HG02798 (cell line): Measurements from ENCODE around the gene MED23.
A peak's percentile ranks its signal among the peaks of the same experiment; 100 is the strongest.
"Not testable (repeated sequence)": the region's sequence is repeated elsewhere in the genome, so short reads cannot be mapped to it uniquely, and the experiment has no call there.

ENCODE experiments used
- ATAC-seq: cut with Tn5 transposase; IDR thresholded peaks from one replicate; pipeline ENCODE4 v1.9.1; 2021; ENCODE audit warnings: mild to moderate bottlenecking; ENCODE audit not compliant: unreplicated experiment, poor library complexity

Gene MED23

DNA sequence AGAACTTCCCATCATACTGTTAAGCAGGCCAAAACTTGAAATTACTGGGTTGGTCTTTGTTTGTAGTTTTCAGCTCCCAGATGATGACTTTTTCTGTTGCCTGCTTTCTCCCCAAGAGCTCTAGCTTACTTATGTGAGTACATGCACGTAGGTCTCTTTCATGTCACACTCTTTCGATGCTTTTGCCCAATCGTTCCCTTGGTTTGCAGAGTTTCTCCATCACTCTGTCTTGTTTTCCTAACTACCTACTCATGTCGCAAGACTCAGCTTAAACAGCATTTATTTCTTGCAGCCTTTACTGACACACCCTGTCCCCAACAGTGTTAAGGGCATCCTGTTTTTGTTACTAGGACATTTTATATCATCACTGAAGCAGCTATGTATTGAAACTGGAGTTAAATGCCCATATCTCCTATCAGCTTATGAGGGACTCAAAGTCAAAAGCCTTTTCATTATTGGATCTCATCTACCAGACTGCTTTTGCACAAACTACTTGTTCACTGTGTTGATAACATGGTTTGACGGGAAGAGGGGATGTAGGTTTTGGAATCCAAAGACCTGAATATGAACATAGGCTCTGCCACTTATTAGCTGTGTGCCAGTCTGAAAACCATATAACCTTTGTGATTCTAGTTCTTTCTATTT is 52.1 kb downstream of the MED23 start:
- ATAC-seq = no peak

DNA sequence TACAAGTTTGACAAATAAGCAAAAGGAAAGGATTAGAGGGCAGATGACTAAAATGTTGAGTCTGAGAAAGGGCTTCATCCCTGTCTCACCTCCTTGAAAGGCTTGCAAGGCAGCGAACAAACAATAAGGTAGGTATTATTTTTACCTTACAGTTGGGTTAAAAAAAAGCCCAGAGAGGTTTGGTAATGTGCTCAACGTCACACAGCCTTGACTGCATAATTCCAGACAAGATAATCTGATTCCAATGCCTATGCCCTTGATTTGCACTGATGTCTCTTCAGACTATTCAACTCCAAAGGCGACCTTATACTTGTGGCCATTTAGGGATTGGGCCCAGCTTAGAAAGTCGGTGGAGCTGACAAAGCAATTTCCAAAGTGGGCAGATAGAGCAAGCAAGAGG is 53.4 kb downstream of the MED23 start:
- ATAC-seq = no peak

DNA sequence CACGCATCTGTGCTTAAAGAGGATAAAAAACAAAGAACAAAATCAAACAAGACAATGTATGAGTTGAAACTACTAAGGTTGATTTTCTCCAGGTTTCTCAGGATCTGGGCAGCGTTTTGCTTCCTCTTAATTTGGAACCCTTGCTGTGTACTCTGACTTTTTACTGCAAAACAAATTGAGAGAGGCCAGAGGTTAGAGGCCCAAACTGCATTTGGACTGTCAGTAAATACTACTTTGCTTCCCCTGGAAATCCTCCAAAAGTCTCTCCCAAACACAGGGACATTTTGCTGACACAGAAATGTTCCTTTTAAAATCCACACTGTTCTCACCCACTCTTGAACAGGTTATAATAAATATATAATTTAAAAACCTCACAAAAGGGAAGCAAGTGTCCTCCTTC is 53.9 kb downstream of the MED23 start:
- no peak for ATAC-seq

DNA sequence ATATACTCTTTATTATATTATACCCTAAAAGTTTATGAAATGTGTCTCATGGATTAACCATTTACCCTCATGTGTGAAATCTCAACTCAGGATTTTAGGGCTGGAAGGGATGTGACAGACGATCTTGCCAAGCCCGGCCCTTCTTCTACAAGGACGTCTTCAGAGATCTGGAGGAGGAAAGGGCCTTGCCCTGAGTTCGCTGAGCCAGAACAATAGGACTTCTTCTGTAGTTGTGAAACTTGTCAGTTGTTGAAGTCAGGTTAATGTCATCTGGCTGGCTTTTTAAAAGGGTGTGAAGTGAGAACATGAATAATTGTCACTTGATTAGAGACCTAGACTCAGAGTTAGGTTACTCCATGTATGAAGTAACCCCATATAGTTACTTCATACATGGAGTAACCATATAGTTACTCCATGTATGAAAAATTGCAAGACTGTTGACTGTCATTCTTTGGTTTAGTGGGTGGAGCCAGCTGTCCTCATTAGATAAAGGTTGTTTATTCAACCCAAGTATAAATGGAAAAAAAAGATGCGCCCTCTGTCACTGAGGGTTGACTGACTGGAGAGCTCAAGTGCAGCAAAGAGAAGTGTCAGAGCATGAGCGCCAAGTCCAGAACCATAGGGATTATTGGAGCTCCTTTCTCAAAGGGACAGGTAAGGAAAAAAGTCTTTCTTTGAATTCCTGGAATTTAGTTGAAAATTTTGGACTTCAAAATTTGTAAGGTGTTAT is 55.2 kb downstream of the MED23 start, which contains the start of gene ARG1:
TSS of gene ARG1 (plus strand) at position 541 of the 730 bp plus-strand sequence. CDS start at position 598, 57 bp downstream.
- no peak for ATAC-seq

DNA sequence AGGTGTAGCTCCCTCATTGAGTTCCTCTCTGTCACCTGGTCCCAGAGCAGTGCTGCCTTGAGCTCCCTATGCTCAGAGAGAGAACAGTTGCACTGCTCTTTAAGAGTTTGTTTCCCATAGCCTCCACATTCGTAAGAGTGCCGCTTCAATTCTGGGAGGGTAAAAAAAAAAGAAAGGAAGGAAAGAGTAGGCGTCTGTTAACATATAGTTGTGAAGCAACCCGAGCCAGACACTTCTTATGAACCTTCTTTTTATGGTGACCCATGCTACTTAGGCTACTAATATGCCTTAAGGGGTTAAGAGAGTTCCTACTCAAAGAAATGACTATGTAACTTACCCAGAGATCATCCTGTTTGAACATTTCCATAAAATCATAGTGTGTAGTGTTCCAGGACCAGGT is 59.3 kb downstream of the MED23 start:
- no peak for ATAC-seq

DNA sequence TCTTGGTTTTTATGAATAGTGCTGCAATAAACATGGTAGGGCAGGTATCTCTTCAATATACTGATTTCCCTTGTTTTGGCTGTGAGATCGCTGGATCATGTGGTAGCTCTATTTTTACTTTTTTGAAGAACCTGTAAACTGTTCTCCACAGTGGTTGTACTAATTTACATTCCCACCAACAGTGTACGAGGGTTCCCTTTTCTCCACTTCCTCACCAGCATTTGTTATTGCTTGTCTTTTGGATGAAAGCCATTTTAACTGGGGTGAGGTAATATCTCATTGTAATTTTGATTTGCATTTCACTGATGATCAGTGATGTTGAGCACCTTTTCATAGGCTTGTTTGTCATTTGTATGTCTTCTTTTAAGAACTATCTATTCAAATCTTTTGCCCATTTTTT is 63.0 kb downstream of the MED23 start:
- no peak for ATAC-seq

DNA sequence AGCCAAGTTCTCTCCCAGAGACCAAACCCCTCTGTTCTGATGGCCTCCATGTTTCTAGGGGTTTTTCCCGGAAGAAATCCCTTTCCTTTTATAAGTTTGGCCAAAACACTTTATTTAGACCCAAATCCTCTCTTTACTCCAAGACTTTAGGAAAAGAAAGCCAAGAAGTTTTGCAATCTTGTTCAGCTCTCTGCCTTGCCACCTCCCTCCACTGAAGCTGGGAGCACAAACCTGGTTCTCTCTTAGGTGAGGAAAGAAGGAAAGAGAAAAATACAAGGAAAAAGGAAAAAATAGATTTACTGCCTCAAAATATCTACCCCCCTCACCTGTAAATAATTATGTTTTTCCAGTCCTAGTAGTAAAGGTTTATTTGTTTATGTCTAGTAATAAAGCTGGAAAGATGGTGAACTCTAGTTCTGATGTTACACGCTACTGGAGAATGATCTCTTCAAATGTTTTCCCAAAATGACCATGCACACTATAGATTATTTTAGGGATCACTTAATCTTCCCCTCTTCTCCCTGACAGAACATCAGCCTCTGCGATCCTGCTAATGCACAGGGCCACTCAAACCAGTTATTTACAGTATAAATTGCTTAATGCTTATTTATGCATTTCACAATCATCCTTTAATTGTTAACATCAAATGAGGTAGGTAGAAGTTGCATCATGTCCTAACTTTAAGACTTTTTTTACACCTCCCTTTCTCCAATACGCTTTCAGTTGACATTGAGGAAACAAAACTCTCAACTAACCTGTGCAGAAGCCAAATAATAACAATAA is 65.9 kb downstream of the MED23 start:
- ATAC-seq = no peak

DNA sequence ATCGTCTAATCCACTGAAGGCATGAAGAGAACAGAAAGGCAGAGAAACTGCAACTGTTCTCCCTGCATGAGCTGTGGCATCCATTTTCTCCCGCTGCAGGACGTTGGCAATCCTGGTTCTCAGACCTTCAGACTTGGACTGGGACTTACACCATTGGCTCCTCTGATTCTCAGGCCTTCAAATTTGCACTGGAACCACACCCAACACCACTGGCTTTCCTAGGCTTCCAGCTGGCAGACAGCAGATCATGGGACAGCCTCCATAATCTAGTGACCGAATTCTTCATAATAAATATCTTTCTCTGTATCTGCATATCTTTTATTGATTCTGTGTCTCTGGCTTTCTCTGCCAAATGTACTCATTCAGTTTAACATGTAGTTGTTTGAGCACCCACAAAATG is 69.1 kb downstream of the MED23 start:
- no peak for ATAC-seq

DNA sequence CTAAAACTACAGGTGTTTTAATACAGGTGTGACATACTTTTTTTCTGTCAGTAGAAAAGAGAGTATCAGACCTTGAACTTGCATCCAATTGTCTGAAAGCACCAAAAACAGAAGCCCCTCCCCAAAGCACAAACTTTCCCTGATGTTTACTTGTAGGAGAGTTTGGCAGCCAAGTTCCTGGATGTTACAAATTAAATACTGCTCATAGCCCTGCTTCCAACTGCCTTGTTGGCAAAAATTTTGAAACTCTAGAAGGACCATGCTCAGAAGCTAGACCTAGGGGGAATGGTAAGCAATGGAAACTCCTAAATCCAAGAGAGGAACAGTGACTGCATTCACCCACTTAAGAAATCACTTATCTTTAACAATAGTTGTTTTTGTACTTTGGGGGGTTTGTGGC is 72.0 kb downstream of the MED23 start:
- no peak for ATAC-seq

DNA sequence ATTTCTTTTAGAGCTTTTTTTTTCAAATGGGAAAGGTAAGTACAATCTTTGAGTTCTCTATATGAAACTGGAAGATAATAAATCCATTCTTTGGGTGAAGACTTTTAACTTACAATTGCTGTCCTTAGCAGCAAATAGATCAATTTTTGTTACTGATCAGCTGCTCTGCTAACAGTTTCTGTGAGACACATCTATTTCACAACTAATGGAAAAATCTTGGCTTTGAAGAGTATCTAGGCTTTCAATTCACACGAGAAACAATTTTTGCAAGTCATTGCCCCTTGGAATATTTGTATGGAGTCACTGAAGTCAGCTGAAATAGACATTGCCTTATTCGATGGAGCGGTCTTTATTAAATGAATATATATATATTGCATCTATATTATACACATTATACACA is 75.5 kb downstream of the MED23 start:
- ATAC-seq = no peak

DNA sequence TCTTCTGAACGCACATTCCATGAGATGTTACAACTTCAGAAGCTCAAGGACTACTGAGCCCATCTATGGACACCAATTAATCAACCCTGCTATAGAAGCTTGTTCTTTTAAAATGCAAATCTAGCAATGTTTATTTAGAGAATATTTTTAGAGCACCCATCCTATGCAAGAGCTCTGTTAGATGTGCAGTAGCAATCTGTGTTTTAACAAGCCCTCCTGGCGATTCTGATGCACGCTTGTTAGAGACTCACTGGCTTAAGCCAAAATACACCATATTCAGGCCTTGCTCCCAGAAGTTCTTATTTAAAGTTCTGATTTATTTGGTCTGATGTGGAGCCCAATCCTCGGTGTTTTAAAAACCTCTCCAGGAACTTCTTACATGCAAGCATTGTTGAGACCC is 76.1 kb downstream of the MED23 start:
- no peak for ATAC-seq

DNA sequence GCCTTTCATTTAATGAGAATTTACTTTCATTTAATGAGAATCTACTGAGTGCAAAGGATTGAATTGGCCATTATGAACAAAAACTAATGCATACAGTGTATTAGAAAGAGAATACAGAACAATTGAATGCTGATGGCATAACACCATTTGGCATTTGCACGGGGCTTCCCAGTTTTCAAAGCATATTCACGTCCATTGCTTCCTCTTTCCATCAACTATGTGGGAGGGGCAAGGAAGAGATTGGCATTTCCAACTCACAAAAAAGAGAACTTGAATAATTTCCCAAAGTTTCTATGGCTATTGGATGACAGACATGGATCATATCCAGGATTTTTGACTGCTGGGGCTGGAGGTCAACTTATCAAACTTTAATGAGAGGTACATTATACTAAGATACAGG is 78.2 kb downstream of the MED23 start:
- ATAC-seq = no peak

DNA sequence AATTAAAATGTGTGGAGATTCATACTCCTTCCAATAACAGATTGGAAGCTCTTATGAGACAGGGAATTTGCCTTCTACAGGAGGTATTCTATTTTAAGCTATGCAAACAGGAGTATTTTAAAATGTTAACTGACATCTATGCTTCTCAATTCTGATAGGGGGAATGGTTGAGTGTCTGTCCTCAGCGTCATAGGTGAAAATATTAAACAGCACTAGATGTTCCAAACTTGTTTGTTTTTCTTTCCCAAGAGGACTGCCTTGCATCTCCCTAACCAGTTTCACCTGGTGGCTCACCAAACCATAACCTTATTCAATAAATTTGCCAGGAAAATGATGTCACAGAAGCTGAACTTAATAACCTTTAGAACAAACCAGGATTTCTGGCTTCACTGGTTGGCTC is 79.6 kb downstream of the MED23 start:
- ATAC-seq = no peak

DNA sequence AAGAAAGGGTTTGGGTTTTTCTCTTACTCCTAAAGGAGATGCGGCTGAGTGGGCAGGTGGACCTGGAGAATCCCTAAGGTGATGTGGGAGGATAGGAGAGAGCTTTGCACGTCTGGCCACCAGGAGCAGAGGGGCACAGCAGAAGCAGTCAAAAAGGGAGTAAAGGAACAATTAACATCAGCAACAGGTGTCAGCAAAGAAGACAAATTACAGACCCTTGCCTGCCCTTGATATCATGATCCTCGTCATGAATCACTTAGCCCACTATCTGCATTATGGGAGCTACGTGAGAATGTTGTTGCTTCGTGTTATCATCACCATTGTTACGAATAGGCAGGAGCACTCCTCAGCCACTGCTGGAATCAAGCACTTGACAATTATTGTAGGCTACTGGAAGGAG is 80.6 kb downstream of the MED23 start:
- no peak for ATAC-seq

DNA sequence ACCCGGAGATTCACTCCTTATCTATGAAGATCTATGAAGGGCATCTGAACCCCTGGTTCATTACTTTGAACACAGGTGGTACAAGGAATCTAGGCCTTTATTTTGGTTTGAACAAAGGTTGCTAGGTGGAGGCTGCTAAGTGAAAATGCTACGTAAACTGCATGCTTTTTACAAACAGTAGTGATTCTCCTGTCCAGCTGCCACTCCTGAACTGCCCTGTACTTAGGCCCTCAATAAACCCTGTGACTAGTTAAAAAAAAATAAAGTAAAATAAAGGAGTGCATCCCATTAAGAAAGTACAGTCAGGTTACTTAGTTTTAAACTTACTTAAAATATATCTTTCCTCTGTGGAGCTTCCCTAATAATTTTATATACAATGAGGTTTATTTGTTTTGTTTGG is 82.7 kb downstream of the MED23 start:
- no peak for ATAC-seq

DNA sequence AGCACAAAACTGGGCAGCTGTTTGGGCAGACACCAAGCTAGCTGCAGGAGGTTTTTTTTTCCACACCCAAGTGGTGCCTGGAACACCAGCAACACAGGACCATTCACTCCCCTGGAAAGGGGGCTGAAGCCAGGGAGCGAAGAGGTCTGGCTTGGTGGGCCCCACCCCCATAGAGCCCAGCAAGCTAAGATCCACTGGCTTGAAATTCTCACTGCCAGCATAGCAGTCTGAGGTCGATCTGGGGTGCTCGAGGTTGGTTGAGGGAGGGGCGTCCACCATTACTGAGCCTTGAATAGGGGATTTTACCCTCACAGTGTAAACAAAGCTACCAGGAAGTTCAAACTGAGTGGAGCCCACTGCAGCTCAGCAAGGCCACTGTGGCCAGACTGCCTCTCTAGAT is 89.4 kb downstream of the MED23 start:
- ATAC-seq = not testable (repeated sequence)

DNA sequence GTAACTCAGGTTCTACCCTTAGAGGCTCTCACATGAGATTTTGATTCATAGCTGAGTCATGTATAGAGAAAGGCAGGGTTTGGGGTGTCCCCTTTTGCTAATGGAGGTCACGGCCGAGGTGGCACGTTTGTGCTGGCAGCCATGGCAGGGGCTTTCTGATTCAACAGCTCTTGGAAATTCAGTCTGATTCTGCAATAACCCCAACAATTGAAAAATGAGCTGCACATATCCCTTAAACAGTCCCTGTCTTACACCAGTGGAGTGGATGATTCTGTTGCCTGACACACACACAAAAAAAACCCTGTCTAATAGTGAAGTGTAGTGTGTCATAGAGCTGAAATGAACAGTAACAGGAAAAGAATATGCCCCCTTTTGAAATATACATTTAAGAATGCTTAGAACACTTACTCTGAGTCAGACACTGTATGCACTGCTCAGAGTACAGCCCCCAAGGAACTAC is 95.4 kb downstream of the MED23 start:
- ATAC-seq = peak; percentile 77

DNA sequence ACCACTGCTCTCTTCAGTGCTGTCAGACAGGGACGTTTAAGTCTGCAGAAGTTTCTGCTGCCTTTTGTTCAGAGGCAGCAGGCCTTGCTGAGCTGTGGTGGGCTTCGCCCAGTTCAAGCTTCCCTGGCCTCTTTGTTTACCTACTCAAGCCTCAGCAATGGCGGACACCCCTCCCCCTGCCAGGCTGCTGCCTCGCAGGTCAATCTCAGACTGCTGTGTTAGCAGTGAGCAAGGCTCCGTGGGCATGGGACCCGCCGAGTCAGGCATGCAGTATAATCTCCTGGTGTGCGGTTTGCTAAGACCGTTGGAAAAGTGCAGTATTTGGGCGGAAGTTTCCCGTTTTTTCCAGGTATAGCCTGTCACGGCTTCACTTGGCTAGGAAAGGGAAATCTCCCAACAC is 96.4 kb downstream of the MED23 start:
- ATAC-seq = not testable (repeated sequence)

DNA sequence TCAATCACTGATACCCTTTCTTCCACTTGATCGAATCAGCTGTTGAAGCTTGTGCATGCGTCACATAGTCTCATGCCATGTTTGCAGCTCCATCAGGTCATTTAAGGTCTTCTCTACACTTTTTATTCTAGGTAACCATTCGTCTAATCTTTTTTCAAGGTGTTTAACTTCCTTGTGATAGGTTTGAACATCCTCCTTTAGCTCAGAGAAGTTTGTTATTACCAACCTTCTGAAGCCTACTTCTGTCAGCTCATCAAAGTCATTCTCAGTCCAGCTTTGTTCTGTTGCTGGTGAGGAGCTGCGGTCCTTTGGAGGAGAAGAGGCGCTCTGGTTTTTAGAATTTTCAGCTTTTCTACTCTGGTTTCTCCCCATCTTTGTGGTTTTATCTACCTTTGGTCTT is 97.1 kb downstream of the MED23 start:
- ATAC-seq = not testable (repeated sequence)

DNA sequence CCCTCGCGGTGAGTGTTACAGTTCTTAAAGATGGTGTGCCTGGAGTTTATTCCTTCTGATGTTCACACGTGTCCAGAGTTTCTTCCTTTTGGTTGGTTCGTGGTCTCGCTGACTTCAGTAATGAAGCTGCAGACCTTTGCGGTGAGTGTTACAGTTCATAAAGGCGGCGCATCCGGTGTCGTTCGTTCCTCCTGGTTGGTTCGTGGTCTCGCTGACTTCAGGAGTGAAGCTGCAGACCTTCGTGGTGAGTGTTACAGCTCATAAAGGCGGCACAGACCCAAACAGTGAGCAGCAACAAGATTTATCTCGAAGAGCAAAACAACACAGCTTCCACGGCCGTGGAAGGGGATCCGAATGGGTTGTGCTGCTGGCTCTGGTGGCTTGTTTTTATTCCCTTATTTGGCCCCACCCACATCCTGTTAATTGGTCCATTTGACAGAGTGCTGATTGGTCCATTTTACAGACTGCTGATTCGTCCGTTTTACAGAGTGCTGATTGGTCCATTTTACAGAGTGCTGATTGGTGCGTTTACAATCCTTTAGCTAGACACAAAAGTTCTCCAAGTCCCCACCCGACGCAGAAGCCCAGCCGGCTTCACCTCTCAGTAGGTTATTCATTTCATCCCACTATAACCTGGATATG is 103.2 kb downstream of the MED23 start:
- ATAC-seq = no peak
